ENCODE measurements around the gene KLK12. TPM values are rescaled to one million over a fixed set of nuclear protein-coding genes. Genes with fewer than 3 reads are reported as not detected.

The KLK12 gene
- polyA plus RNA-seq, 1 donor from 2014 or later = 0.51 TPM

Other genes with a start within 250 kb of the KLK12 start
- not detected for gene ACP4, start 244.6 kb downstream of the KLK12 start, polyA plus RNA-seq (ENCODE audit: insufficient read depth, low read depth, low replicate concordance)
- not detected for gene KLK1, start 211.2 kb downstream of the KLK12 start, polyA plus RNA-seq (ENCODE audit: insufficient read depth, low read depth, low replicate concordance)
- not detected for gene KLK15, start 201.4 kb downstream of the KLK12 start, polyA plus RNA-seq (ENCODE audit: insufficient read depth, low read depth, low replicate concordance)
- gene KLK3, start 180.1 kb downstream of the KLK12 start, polyA plus RNA-seq (ENCODE audit: insufficient read depth, low read depth, low replicate concordance) = not detected
- not detected for gene KLK2, start 161.6 kb downstream of the KLK12 start, polyA plus RNA-seq (ENCODE audit: insufficient read depth, low read depth, low replicate concordance)
- gene KLK4, start 123.6 kb downstream of the KLK12 start, polyA plus RNA-seq (ENCODE audit: insufficient read depth, low read depth, low replicate concordance) = not detected
- 0.68 TPM for gene KLK5, start 82.0 kb downstream of the KLK12 start, polyA plus RNA-seq (ENCODE audit: insufficient read depth, low read depth, low replicate concordance)
- 108 TPM for gene KLK6, start 65.4 kb downstream of the KLK12 start, polyA plus RNA-seq (ENCODE audit: insufficient read depth, low read depth, low replicate concordance)
- 1.6 TPM for gene KLK7, start 51.1 kb downstream of the KLK12 start, polyA plus RNA-seq (ENCODE audit: insufficient read depth, low read depth, low replicate concordance)
- gene KLK8, start 33.4 kb downstream of the KLK12 start, polyA plus RNA-seq (ENCODE audit: insufficient read depth, low read depth, low replicate concordance) = not detected
- gene KLK10, start 15.3 kb downstream of the KLK12 start, polyA plus RNA-seq (ENCODE audit: insufficient read depth, low read depth, low replicate concordance) = 0.71 TPM
- gene KLK11, start 8.4 kb downstream of the KLK12 start, polyA plus RNA-seq (ENCODE audit: insufficient read depth, low read depth, low replicate concordance) = 1.6 TPM
- gene KLK13, start 30.1 kb upstream of the KLK12 start, polyA plus RNA-seq (ENCODE audit: insufficient read depth, low read depth, low replicate concordance) = not detected
- 0.70 TPM for gene KLK14, start 47.9 kb upstream of the KLK12 start, polyA plus RNA-seq (ENCODE audit: insufficient read depth, low read depth, low replicate concordance)
- 3.4 TPM for gene CTU1, start 73.4 kb upstream of the KLK12 start, polyA plus RNA-seq (ENCODE audit: insufficient read depth, low read depth, low replicate concordance)
- 0.76 TPM for gene SIGLEC9, start 89.9 kb upstream of the KLK12 start, polyA plus RNA-seq (ENCODE audit: insufficient read depth, low read depth, low replicate concordance)
- 0.75 TPM for gene SIGLEC7, start 107.3 kb upstream of the KLK12 start, polyA plus RNA-seq (ENCODE audit: insufficient read depth, low read depth, low replicate concordance)
- 1.5 TPM for gene CD33, start 190.1 kb upstream of the KLK12 start, polyA plus RNA-seq (ENCODE audit: insufficient read depth, low read depth, low replicate concordance)
- not detected for gene SIGLECL1, start 216.1 kb upstream of the KLK12 start, polyA plus RNA-seq (ENCODE audit: insufficient read depth, low read depth, low replicate concordance)